Left lung (tissue), 10 donors: Measurements from ENCODE around the gene DENND2D. TPM values are rescaled to one million over a fixed set of nuclear protein-coding genes. Genes with fewer than 3 reads are reported as not detected.

Source experiments
- ATAC-seq: fragments of 200-7000 bp; cut with Tn5 transposase; one replicate; pipeline ENCODE4 v1.9.1; 2020; ENCODE audit warnings: moderate library complexity
- DNase-seq, 4 donors: peaks; one replicate each; pipeline ENCODE4 v3.0.0-alpha.2; 2013 to 2020
- H3K27ac ChIP-seq, 2 donors: fragments of 200-600 bp; sonication (generic) in 1 of 2; one replicate each; pipeline versions ENCODE4 v1.5.0 to v1.8.0; 2020 to 2021
- H3K27me3 ChIP-seq, 2 donors: fragments of 200-600 bp; sonication (generic) in 1 of 2; one replicate each; pipeline versions ENCODE4 v1.5.0 to v1.8.0; 2020 to 2021
- H3K36me3 ChIP-seq, 2 donors: fragments of 200-600 bp; sonication (generic) in 1 of 2; one replicate each; pipeline versions ENCODE4 v1.5.0 to v1.8.0; 2020 to 2021
- H3K4me1 ChIP-seq, 2 donors: fragments of 200-600 bp; one replicate each; pipeline ENCODE4 v1.8.0; 2021
- H3K4me3 ChIP-seq, 2 donors: fragments of 200-600 bp; sonication (generic) in 1 of 2; one replicate each; pipeline versions ENCODE4 v1.5.0 to v1.8.0; 2020 to 2021; ENCODE audit warnings: mild to moderate bottlenecking in 1 of 2
- H3K9me3 ChIP-seq, 2 donors: fragments of 200-600 bp; sonication (generic) in 1 of 2; one replicate each; pipeline versions ENCODE4 v1.5.0 to v1.8.0; 2020 to 2021
- intact Hi-C, 2 donors: fragments of 100-400 bp; cut with DNase I; formaldehyde crosslinking; loops; one replicate each; pipeline versions ENCODE4 v1.11.2 to v1.14.2; 2022
- polyA plus RNA-seq, 6 donors: library from polyadenylated mRNA; unstranded; fragments of 120-200 nt; gene quantifications; one replicate each; pipeline ENCODE4 v1.2.1, GENCODE V29; 2013; ENCODE audit not compliant: insufficient read length in 6 of 6
- total RNA-seq, 2 donors: library from RNA; stranded (reverse); fragmentation: NEBNext Ultra II Directional; extraction: Animal tissue kit (Norgen Biotek cat#: 25700); gene quantifications; one replicate each; pipeline ENCODE4 v1.2.1, GENCODE V29; 2021
- TF ChIP-seq, protein P1 (sequence below), 2 donors: fragments of 200-600 bp; sonication (generic) in 1 of 2; IDR thresholded peaks; one replicate each; pipeline versions ENCODE4 v1.5.0 to v1.8.0; 2021; ENCODE audit warnings: antibody characterized with exemption in 2 of 2
- donor health status: DM: no; HTN: yes; CAD: no.
- donor health status: DM: no; HTN: no; CAD: no.

The DENND2D gene
- total and polyA plus RNA-seq, 8 donors = 19.5 to 78.8 (median 25.5) TPM

DNA sequence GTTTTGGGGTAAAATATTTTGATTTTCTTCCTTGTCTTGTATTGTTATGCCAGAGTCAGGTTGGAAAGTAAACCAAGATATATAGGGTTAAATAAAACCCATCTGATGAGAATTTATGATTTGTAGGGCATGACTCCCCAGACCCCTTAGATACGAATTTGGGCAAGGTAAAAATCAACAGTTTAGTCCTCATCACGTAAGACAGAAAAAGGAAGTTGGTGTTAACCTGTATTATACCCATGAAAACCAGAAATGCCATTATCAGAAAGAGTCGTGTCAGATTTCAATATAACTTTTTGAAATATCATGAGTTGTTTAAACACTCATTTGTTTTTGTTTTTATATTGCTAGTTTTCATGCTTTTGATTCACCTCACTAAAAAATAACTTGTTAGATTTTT is 48.6 kb downstream of the DENND2D start:
- peaks cover 0 to 78% of the 10 kb centered on the region in 2 donors for H3K36me3 ChIP-seq
- no peak for ATAC-seq
- intact Hi-C loops = no loop called here

DNA sequence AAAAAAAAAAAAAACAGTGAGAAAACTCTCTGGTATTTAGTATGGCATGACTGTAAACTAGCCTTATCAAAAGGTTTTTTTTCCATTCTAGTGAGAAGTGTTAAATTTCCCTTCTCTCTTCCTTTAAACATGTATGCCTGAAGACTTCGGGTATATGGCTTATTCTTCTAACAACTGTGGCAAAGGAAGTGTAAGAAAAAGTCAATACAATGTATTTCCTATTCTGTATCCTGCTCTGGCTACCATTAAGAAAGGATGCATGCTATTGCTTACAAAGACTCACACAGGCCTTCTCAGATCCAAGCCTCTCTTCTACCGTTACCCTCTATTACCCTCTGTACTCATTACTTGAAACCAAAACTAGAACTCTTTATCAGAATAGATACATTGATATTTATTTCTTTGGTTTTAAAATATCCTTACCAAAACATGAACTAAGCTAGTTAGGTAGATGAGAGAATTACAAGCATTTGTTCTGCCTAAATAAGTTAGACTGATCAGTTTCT is 52.0 kb downstream of the DENND2D start:
- TF ChIP-seq, protein P1, sequence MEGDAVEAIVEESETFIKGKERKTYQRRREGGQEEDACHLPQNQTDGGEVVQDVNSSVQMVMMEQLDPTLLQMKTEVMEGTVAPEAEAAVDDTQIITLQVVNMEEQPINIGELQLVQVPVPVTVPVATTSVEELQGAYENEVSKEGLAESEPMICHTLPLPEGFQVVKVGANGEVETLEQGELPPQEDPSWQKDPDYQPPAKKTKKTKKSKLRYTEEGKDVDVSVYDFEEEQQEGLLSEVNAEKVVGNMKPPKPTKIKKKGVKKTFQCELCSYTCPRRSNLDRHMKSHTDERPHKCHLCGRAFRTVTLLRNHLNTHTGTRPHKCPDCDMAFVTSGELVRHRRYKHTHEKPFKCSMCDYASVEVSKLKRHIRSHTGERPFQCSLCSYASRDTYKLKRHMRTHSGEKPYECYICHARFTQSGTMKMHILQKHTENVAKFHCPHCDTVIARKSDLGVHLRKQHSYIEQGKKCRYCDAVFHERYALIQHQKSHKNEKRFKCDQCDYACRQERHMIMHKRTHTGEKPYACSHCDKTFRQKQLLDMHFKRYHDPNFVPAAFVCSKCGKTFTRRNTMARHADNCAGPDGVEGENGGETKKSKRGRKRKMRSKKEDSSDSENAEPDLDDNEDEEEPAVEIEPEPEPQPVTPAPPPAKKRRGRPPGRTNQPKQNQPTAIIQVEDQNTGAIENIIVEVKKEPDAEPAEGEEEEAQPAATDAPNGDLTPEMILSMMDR (IDR thresholded peaks at IDR 0.05) = no peak
- ATAC-seq (no peak), DNase-seq (no peak)
- Histone ChIP-seq H3K4me1 (peaks cover 0 to 53% of the 10 kb centered on the region in 2 donors), H3K27me3 (no peaks in the 10 kb centered on the region), H3K36me3 (peaks cover 0 to 57% of the 10 kb centered on the region in 2 donors), H3K4me3 (no peak overlapping the region), H3K9me3 (no peaks in the 10 kb centered on the region), H3K27ac (no peak overlapping the region)
- intact Hi-C loops = no loop called here

More for the DNA sequence above, 48.6 kb downstream of the DENND2D start:
- TF ChIP-seq, protein P1 (IDR thresholded peaks at IDR 0.05) = no peak
- H3K9me3 ChIP-seq = no peaks in the 10 kb centered on the region
- H3K4me3 ChIP-seq = no peak overlapping the region
- H3K27ac ChIP-seq = no peak overlapping the region
- H3K27me3 ChIP-seq = no peaks in the 10 kb centered on the region
- no peak for DNase-seq
- peaks cover 0 to 45% of the 10 kb centered on the region in 2 donors for H3K4me1 ChIP-seq

DNA sequence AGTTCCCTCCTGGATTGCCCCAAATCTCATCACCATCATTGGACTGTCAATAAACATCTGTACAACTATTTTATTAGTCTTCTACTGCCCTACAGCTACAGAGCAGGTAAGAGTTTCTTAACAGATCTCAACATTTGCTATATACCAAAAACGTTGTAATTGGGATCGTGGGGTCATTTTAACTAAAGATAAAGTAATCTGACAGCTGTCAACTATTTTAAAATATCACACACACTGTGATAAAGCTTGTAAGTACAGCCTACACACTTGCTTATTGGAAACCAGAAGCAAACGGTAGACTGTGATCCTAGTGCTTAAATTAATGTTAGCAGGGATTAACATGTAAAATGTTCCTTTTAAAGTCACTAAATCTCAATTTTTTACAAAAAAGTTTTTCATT is 52.5 kb downstream of the DENND2D start:
- ATAC-seq (no peak), DNase-seq (no peak)
- TF ChIP-seq, protein P1 (IDR thresholded peaks at IDR 0.05) = no peak
- Histone ChIP-seq H3K27ac (no peak overlapping the region), H3K4me1 (peaks cover 0 to 58% of the 10 kb centered on the region in 2 donors), H3K9me3 (no peaks in the 10 kb centered on the region), H3K36me3 (peaks cover 0 to 53% of the 10 kb centered on the region in 2 donors), H3K27me3 (no peaks in the 10 kb centered on the region), H3K4me3 (no peak overlapping the region)
- intact Hi-C loops = no loop called here

DNA sequence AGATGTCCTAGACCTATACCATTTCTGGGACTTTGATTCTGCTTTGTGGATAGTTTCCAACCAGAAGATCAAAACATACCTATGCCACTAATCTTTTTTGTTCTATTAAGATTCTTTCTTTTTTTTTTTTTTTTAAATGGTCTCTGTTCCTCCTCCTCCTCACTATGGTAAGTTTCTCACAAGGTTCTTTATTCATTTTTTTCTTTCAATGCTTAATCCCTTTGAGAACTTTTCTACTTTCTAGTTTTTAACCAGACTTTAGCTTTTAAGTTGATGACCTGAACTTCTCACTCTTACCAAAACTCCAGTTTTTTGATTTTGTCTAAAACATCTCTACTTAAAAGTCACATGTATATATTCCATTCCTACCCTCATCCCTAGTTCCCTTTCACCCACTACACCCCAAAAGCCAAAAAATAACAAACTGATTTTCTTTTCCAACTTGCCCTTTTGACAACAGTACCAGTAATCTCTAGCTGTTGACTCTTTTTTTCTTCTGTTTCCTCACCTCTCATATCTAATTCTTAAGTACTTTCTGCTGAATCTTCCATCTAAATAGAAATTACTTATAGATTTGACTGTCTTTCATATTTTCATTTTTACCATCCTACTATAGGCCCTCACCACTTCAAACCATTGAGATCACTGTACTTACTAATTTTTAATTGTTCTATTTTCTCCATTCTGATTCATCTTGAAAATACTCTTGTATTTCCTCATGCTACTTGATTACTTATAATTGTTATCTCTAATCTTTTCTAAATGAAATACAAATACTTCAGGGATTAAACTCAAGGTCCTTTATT is 54.3 kb downstream of the DENND2D start:
- H3K9me3 ChIP-seq = no peaks in the 10 kb centered on the region
- no peak overlapping the region for H3K4me3 ChIP-seq
- ATAC-seq (no peak), DNase-seq (no peak)
- intact Hi-C loops = no loop called here
- peaks cover 0 to 38% of the 10 kb centered on the region in 2 donors for H3K36me3 ChIP-seq
- H3K27me3 ChIP-seq = no peaks in the 10 kb centered on the region
- TF ChIP-seq, protein P1 (IDR thresholded peaks at IDR 0.05) = no peak
- H3K27ac ChIP-seq = no peak overlapping the region
- H3K4me1 ChIP-seq = peaks cover 0 to 61% of the 10 kb centered on the region in 2 donors

DNA sequence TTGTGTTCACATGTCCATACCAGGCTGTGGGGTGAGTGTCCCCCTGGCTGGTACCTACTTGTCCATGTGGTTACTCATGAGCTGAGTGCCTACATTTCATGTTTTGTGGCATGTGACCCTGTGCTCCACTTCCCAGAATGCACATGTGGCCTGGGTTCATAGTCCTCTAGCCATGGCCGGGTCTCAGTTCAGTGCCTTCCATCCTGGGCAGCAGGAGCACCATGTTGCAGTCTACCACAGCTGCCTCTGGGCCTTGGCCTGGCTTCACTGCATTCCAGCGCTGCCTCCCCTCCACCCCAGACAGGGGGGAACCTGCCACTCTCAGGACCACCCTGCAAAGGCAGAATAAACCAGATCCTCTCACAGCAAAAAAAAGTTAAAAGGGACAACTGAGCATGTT is 54.9 kb downstream of the DENND2D start:
- Histone ChIP-seq H3K27me3 (no peaks in the 10 kb centered on the region), H3K36me3 (peaks cover 0 to 32% of the 10 kb centered on the region in 2 donors), H3K27ac (no peak overlapping the region), H3K4me3 (no peak overlapping the region), H3K9me3 (no peaks in the 10 kb centered on the region), H3K4me1 (peaks cover 0 to 60% of the 10 kb centered on the region in 2 donors)
- ATAC-seq (no peak), DNase-seq (no peak)
- TF ChIP-seq, protein P1 (IDR thresholded peaks at IDR 0.05) = no peak
- intact Hi-C loops = no loop called here
